HepG2 (cell line): ENCODE results near the gene EHD1. TPM values are rescaled to one million over a fixed set of nuclear protein-coding genes. Genes with fewer than 3 reads are reported as not detected.

ENCODE experiments used
- AGO1 ChIP-seq: fragments of 200-400 bp; formaldehyde crosslinking; IDR thresholded peaks from 2 replicates; pipeline ENCODE4 v1.6.1; 2017; ENCODE audit warnings: mild to moderate bottlenecking, low read depth, low read length, moderate library complexity; ENCODE audit not compliant: poor library complexity, severe bottlenecking
- AKAP8 ChIP-seq: sonication (generic); formaldehyde crosslinking; IDR thresholded peaks from 2 replicates; pipeline ENCODE4 v1.5.1; 2020; ENCODE audit warnings: mild to moderate bottlenecking, missing genetic modification reagents
- FOXC1 ChIP-seq: sonication (generic); formaldehyde crosslinking; IDR thresholded peaks from 2 replicates; pipeline ENCODE4 v1.8.0; 2022; ENCODE audit warnings: mild to moderate bottlenecking, missing genetic modification reagents, borderline replicate concordance
- HOXD1 ChIP-seq: sonication (generic); formaldehyde crosslinking; IDR thresholded peaks from 2 replicates; pipeline ENCODE4 v1.5.0; 2020; ENCODE audit warnings: missing genetic modification reagents
- KAT8 ChIP-seq: IDR thresholded peaks from 2 replicates; pipeline ENCODE4 v1.6.1; 2016; ENCODE audit warnings: missing genetic modification reagents, missing compliant biosample characterization
- MED8 ChIP-seq: sonication (generic); formaldehyde crosslinking; IDR thresholded peaks from 2 replicates; pipeline ENCODE4 v1.8.1; 2023; ENCODE audit warnings: mild to moderate bottlenecking, missing genetic modification reagents; ENCODE audit not compliant: insufficient replicate concordance
- MEF2D ChIP-seq: sonication (generic); formaldehyde crosslinking; IDR thresholded peaks from 2 replicates; pipeline ENCODE4 v1.5.1; 2020; ENCODE audit warnings: mild to moderate bottlenecking, missing genetic modification reagents
- RBM22 ChIP-seq: fragments of 200-400 bp; formaldehyde crosslinking; optimal IDR thresholded peaks from 2 replicates; pipeline ENCODE3; 2017; ENCODE audit warnings: mild to moderate bottlenecking, low read length, moderate library complexity
- SOX13 ChIP-seq, 3 experiments: fragments of 450-650 bp in 1 of 3; sonication (generic) in 1 of 3; formaldehyde crosslinking in 1 of 3; IDR thresholded peaks in 2 of 3; conservative IDR thresholded peaks in 1 of 3; 2 replicates each; pipeline versions ENCODE4 v1.5.0 to v1.6.1; 2016 to 2020; ENCODE audit warnings: antibody characterized with exemption in 1 of 3, mild to moderate bottlenecking in 1 of 3, missing compliant biosample characterization in 1 of 3, missing genetic modification reagents in 1 of 3, moderate library complexity in 1 of 3
- SP140L ChIP-seq: sonication (generic); formaldehyde crosslinking; IDR thresholded peaks from 2 replicates; pipeline ENCODE4 v1.4.0; 2020; ENCODE audit warnings: missing genetic modification reagents, borderline replicate concordance
- UBTF ChIP-seq: sonication (generic); formaldehyde crosslinking; IDR thresholded peaks from 2 replicates; pipeline ENCODE4 v1.4.0; 2020; ENCODE audit warnings: mild to moderate bottlenecking, missing genetic modification reagents
- ZMAT3 ChIP-seq: sonication (generic); formaldehyde crosslinking; conservative IDR thresholded peaks from 2 replicates; pipeline ENCODE4 v1.7.0; 2021; ENCODE audit warnings: missing genetic modification reagents
- ZNF143 ChIP-seq: sonication (generic); formaldehyde crosslinking; IDR thresholded peaks from 2 replicates; pipeline ENCODE4 v1.4.0; 2020; ENCODE audit warnings: missing genetic modification reagents
- ZSCAN25 ChIP-seq: sonication (generic); formaldehyde crosslinking; IDR thresholded peaks from 2 replicates; pipeline ENCODE4 v1.8.0; 2022; ENCODE audit warnings: mild to moderate bottlenecking, missing genetic modification reagents
- polyA plus RNA-seq, 8 experiments: library from polyadenylated mRNA; depleted of rRNA in 3 of 8; stranded (reverse) in 7 of 8; unstranded in 1 of 8; fragments of >200 nt; fragmentation: Illumina TruSeq in 4 of 8; extraction: Trizol in 4 of 8; gene quantifications; 2 replicates each; pipeline versions ENCODE4 v1.2.1 to v1.2.3, GENCODE V29; 2011 to 2016; ENCODE audit warnings: low read depth in 4 of 8, missing spikeins in 1 of 8, mixed read lengths in 1 of 8; ENCODE audit not compliant: insufficient read depth in 1 of 8
- total RNA-seq, 5 experiments: library from RNA; depleted of rRNA; stranded (reverse); fragments of >200 nt; fragmentation: Illumina TruSeq; extraction: Trizol; gene quantifications; 2 replicates each; pipeline ENCODE4 v1.2.3, GENCODE V29; 2016; ENCODE audit warnings: low read depth in 1 of 5
- TF ChIP-seq, protein P1 (sequence below): sonication (generic); formaldehyde crosslinking; IDR thresholded peaks from 2 replicates; pipeline ENCODE4 v1.4.0; 2020; ENCODE audit warnings: missing genetic modification reagents
- TF ChIP-seq, protein P2 (sequence below): sonication (generic); formaldehyde crosslinking; IDR thresholded peaks from 2 replicates; pipeline ENCODE4 v1.4.0; 2020; ENCODE audit warnings: low read depth, mild to moderate bottlenecking, missing genetic modification reagents

The EHD1 gene
- total and polyA plus RNA-seq, 2 of the 13 experiments (the other 11 are each of a cell fraction or from before 2014, with no cell fraction given), result 23.6 to 26.6 TPM

- no peak for TF ChIP-seq SP140L (CRISPR knock-in tag)
- 0 out of 2 replicates have a peak, but pooled peaks have one; percentile 23 for TF ChIP-seq MEF2D
- peak; percentile 81 for TF ChIP-seq KAT8
- 0 out of 2 replicates have a peak, but pooled peaks have one; percentile 17 for TF ChIP-seq FOXC1 (CRISPR knock-in tag)
- TF ChIP-seq RBM22, result peak; percentile 78
- peak; percentile 98 for TF ChIP-seq AGO1
- peak; percentile 62 for TF ChIP-seq UBTF
- peak; percentile 19; the same call in 1 of the 2 replicates for TF ChIP-seq AKAP8
- TF ChIP-seq, protein P1, sequence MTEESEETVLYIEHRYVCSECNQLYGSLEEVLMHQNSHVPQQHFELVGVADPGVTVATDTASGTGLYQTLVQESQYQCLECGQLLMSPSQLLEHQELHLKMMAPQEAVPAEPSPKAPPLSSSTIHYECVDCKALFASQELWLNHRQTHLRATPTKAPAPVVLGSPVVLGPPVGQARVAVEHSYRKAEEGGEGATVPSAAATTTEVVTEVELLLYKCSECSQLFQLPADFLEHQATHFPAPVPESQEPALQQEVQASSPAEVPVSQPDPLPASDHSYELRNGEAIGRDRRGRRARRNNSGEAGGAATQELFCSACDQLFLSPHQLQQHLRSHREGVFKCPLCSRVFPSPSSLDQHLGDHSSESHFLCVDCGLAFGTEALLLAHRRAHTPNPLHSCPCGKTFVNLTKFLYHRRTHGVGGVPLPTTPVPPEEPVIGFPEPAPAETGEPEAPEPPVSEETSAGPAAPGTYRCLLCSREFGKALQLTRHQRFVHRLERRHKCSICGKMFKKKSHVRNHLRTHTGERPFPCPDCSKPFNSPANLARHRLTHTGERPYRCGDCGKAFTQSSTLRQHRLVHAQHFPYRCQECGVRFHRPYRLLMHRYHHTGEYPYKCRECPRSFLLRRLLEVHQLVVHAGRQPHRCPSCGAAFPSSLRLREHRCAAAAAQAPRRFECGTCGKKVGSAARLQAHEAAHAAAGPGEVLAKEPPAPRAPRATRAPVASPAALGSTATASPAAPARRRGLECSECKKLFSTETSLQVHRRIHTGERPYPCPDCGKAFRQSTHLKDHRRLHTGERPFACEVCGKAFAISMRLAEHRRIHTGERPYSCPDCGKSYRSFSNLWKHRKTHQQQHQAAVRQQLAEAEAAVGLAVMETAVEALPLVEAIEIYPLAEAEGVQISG (CRISPR knock-in tag), result peak; percentile 70
- peak; percentile 34 for TF ChIP-seq MED8 (CRISPR knock-in tag)
- TF ChIP-seq ZNF143 (CRISPR knock-in tag), result peak; percentile 25; the same call in 1 of the 2 replicates
- TF ChIP-seq, protein P2, sequence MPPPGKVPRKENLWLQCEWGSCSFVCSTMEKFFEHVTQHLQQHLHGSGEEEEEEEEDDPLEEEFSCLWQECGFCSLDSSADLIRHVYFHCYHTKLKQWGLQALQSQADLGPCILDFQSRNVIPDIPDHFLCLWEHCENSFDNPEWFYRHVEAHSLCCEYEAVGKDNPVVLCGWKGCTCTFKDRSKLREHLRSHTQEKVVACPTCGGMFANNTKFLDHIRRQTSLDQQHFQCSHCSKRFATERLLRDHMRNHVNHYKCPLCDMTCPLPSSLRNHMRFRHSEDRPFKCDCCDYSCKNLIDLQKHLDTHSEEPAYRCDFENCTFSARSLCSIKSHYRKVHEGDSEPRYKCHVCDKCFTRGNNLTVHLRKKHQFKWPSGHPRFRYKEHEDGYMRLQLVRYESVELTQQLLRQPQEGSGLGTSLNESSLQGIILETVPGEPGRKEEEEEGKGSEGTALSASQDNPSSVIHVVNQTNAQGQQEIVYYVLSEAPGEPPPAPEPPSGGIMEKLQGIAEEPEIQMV (CRISPR knock-in tag), result 0 out of 2 replicates have a peak, but pooled peaks have one; percentile 53
- 0 out of 2 replicates have a peak, but pooled peaks have one; percentile 22 for TF ChIP-seq ZSCAN25
- 0 out of 2 replicates have a peak, but pooled peaks have one; percentile 59 for TF ChIP-seq HOXD1 (CRISPR knock-in tag)
- TF ChIP-seq ZMAT3 (CRISPR knock-in tag), result peak; percentile 78; the same call in 1 of the 2 replicates
- no peak; the same call in 1 of the 2 replicates for TF ChIP-seq SOX13 (IDR thresholded peaks at IDR 0.05)
- TF ChIP-seq SOX13 (CRISPR knock-in tag; conservative IDR thresholded peaks at IDR 0.05 in 1 of 2, IDR thresholded peaks at IDR 0.05 in 1 of 2), result peak in 1 of 2 experiments; percentile 7; a peak in 1 of 4 replicates
These were observed 9.5 kb upstream of the EHD1 start (continued) for GRCh38 chr11:64887757-64888405.
